ENCODE data around the gene SDK1.

DNA sequence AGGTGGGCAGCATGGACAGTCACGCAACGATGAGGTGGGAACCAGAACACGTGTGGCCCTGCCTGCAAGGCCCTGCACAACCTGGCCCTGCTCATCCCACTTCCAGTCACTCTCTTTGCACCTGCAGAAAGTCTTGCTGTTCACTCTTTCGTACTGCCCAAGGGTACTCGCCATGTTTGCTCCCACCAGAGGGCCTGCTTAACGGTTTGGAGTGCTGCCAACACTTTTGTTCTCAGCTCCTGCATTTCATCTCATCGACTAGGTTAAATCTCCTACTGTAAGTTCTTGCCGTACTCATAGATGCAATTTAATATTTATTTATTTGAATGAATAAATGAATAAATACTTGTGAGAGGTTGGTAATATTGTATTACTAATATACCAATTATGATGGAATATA, 315.3 kb downstream of the SDK1 start:
- TF ChIP-seq, protein P1, sequence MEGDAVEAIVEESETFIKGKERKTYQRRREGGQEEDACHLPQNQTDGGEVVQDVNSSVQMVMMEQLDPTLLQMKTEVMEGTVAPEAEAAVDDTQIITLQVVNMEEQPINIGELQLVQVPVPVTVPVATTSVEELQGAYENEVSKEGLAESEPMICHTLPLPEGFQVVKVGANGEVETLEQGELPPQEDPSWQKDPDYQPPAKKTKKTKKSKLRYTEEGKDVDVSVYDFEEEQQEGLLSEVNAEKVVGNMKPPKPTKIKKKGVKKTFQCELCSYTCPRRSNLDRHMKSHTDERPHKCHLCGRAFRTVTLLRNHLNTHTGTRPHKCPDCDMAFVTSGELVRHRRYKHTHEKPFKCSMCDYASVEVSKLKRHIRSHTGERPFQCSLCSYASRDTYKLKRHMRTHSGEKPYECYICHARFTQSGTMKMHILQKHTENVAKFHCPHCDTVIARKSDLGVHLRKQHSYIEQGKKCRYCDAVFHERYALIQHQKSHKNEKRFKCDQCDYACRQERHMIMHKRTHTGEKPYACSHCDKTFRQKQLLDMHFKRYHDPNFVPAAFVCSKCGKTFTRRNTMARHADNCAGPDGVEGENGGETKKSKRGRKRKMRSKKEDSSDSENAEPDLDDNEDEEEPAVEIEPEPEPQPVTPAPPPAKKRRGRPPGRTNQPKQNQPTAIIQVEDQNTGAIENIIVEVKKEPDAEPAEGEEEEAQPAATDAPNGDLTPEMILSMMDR (IDR thresholded peaks at IDR 0.05), result no peak
- no peak for TF ChIP-seq POLR2A (IDR thresholded peaks at IDR 0.05)
